Measurements from ENCODE around the gene NCL. TPM values are rescaled to one million over a fixed set of nuclear protein-coding genes. Genes with fewer than 3 reads are reported as not detected.

NCL gene
- total and polyA plus RNA-seq, 2 of the 13 experiments (the other 11 are each of a cell fraction or from before 2014, with no cell fraction given), result 105 to 779 TPM

DNA sequence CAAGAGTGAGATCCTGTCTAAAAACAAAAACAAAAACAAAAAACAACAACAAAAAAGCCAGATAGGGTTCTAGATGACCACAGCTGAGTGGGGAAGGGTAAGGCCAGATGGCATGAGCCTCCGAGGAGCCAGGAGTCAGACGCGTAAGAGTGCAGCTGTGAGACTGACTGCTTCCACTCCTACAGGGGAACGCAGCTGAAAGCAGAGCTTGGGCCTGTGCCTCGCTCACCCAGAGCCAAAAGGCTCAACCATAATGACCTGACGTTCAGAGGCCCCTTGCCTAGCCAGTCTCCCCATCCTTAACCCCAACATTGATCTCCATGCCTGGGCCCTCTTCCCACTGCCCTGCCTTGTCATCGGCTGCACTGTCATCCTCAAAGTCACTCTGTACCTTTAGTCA lies 26.5 kb upstream of the NCL start:
- TF ChIP-seq, protein P1, sequence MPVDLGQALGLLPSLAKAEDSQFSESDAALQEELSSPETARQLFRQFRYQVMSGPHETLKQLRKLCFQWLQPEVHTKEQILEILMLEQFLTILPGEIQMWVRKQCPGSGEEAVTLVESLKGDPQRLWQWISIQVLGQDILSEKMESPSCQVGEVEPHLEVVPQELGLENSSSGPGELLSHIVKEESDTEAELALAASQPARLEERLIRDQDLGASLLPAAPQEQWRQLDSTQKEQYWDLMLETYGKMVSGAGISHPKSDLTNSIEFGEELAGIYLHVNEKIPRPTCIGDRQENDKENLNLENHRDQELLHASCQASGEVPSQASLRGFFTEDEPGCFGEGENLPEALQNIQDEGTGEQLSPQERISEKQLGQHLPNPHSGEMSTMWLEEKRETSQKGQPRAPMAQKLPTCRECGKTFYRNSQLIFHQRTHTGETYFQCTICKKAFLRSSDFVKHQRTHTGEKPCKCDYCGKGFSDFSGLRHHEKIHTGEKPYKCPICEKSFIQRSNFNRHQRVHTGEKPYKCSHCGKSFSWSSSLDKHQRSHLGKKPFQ (CRISPR knock-in tag; IDR thresholded peaks at IDR 0.05; ENCODE audit: insufficient replicate concordance), result no peak
- no peak for TF ChIP-seq ZNF251 (CRISPR knock-in tag; IDR thresholded peaks at IDR 0.05)
- TF ChIP-seq ZNF772 (CRISPR knock-in tag; IDR thresholded peaks at IDR 0.05), result no peak
- no peak for TF ChIP-seq KLF11 (CRISPR knock-in tag; IDR thresholded peaks at IDR 0.05)
- TF ChIP-seq PHF21A (CRISPR knock-in tag; IDR thresholded peaks at IDR 0.05), result no peak
- TF ChIP-seq RFX3 (CRISPR knock-in tag; IDR thresholded peaks at IDR 0.05), result no peak
- no peak for TF ChIP-seq ZKSCAN5 (CRISPR knock-in tag; IDR thresholded peaks at IDR 0.05)
- TF ChIP-seq CREB1 (IDR thresholded peaks at IDR 0.05), result no peak
- TF ChIP-seq CREB1 (CRISPR knock-in tag; IDR thresholded peaks at IDR 0.05), result no peak
- TF ChIP-seq XRCC5 (optimal IDR thresholded peaks at IDR 0.05; ENCODE audit: low read length), result no peak
- TF ChIP-seq MATR3 (CRISPR knock-in tag; IDR thresholded peaks at IDR 0.05), result no peak
- TF ChIP-seq SSRP1 (CRISPR knock-in tag; IDR thresholded peaks at IDR 0.05), result no peak
- TF ChIP-seq, protein P2, sequence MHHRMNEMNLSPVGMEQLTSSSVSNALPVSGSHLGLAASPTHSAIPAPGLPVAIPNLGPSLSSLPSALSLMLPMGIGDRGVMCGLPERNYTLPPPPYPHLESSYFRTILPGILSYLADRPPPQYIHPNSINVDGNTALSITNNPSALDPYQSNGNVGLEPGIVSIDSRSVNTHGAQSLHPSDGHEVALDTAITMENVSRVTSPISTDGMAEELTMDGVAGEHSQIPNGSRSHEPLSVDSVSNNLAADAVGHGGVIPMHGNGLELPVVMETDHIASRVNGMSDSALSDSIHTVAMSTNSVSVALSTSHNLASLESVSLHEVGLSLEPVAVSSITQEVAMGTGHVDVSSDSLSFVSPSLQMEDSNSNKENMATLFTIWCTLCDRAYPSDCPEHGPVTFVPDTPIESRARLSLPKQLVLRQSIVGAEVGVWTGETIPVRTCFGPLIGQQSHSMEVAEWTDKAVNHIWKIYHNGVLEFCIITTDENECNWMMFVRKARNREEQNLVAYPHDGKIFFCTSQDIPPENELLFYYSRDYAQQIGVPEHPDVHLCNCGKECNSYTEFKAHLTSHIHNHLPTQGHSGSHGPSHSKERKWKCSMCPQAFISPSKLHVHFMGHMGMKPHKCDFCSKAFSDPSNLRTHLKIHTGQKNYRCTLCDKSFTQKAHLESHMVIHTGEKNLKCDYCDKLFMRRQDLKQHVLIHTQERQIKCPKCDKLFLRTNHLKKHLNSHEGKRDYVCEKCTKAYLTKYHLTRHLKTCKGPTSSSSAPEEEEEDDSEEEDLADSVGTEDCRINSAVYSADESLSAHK (CRISPR knock-in tag; IDR thresholded peaks at IDR 0.05; ENCODE audit: borderline replicate concordance), result no peak
- TF ChIP-seq ZNF768 (CRISPR knock-in tag; IDR thresholded peaks at IDR 0.05), result no peak
- TF ChIP-seq, protein P3, sequence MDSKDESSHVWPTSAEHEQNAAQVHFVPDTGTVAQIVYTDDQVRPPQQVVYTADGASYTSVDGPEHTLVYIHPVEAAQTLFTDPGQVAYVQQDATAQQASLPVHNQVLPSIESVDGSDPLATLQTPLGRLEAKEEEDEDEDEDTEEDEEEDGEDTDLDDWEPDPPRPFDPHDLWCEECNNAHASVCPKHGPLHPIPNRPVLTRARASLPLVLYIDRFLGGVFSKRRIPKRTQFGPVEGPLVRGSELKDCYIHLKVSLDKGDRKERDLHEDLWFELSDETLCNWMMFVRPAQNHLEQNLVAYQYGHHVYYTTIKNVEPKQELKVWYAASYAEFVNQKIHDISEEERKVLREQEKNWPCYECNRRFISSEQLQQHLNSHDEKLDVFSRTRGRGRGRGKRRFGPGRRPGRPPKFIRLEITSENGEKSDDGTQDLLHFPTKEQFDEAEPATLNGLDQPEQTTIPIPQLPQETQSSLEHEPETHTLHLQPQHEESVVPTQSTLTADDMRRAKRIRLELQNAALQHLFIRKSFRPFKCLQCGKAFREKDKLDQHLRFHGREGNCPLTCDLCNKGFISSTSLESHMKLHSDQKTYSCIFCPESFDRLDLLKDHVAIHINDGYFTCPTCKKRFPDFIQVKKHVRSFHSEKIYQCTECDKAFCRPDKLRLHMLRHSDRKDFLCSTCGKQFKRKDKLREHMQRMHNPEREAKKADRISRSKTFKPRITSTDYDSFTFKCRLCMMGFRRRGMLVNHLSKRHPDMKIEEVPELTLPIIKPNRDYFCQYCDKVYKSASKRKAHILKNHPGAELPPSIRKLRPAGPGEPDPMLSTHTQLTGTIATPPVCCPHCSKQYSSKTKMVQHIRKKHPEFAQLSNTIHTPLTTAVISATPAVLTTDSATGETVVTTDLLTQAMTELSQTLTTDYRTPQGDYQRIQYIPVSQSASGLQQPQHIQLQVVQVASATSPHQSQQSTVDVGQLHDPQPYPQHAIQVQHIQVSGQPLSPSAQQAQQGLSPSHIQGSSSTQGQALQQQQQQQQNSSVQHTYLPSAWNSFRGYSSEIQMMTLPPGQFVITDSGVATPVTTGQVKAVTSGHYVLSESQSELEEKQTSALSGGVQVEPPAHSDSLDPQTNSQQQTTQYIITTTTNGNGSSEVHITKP (CRISPR knock-in tag; IDR thresholded peaks at IDR 0.05; ENCODE audit: low read depth), result no peak
- CTCF ChIA-PET (ENCODE audit: low intra/inter-chr PET ratio, low total read pairs), result no interaction called here
- WGBS (ENCODE audit: low lambda C conversion rate), result 48% methylated on average over 7 of the region's 7 CpGs
- Histone ChIP-seq H2AFZ (ENCODE audit: low read length) (no peak overlapping the region), H3K4me1 (ENCODE audit: insufficient read depth, low read length) (no peaks in the 10 kb centered on the region), H3K4me3 (replicated peaks in 1 of 3; ENCODE audit: insufficient read depth in 1 of 3, low read depth in 2 of 3, low read length in 3 of 3) (no peak overlapping the region), H3K27ac (ENCODE audit: extremely low read length, insufficient read depth, low read length) (no peak overlapping the region), H3K79me2 (ENCODE audit: insufficient read depth, low read length) (no peaks in the 10 kb centered on the region), H4K20me1 (ENCODE audit: insufficient read depth, low read length) (no peaks in the 10 kb centered on the region; the same call in 1 of the 2 replicates), H3K27me3 (ENCODE audit: control insufficient read depth in 1 of 2, insufficient read depth in 2 of 2, low read length in 2 of 2) (peaks cover 0 to 11% of the 10 kb centered on the region in 2 experiments; a peak in 1 of 5 replicates), H3K9ac (ENCODE audit: insufficient read depth, low read depth, low read length) (no peak overlapping the region), H3K4me2 (ENCODE audit: low read depth, low read length) (no peak overlapping the region), H3K9me3 (ENCODE audit: low read length) (peaks cover 9% of the 10 kb centered on the region), H3K36me3 (replicated peaks in 1 of 2; ENCODE audit: control insufficient read depth in 1 of 2, insufficient read depth in 2 of 2, low read length in 2 of 2) (no peaks in the 10 kb centered on the region)
- POLR2A ChIA-PET, result no interaction called here
- no TSS peak for BruUV-seq (replicated peaks)
- intact Hi-C loops (cut with micrococcal nuclease; ENCODE audit: unreplicated experiment), result no loop called here
- in situ Hi-C loops (cut with HindIII; ENCODE audit: extremely low pct_ligation_motif_present, low pct_unique_long_range_greater_than_20kb), result no loop called here
- no peak for FAIRE-seq
- no peak for DNase-seq (ENCODE audit: low spot score)
- no peak for ATAC-seq

Data from HepG2 (cell line).